Stomach (tissue), 9 donors: ENCODE measurements around the gene RCOR3. TPM values are rescaled to one million over a fixed set of nuclear protein-coding genes. Genes with fewer than 3 reads are reported as not detected.

Source experiments
- DNase-seq, 2 donors: peaks; one replicate each; pipeline versions ENCODE4 v3.0.0 to v3.0.0-alpha.2; 2013 to 2019
- H3K27ac ChIP-seq, 5 donors: fragments of 200-600 bp in 4 of 5; sonication (generic) in 4 of 5; one replicate each; pipeline ENCODE4 v1.5.1; 2013 to 2019; ENCODE audit warnings: mild to moderate bottlenecking in 1 of 5, moderate library complexity in 1 of 5
- H3K27me3 ChIP-seq, 3 donors: fragments of 200-600 bp; sonication (generic); one replicate each; pipeline ENCODE4 v1.5.1; 2017 to 2019; ENCODE audit warnings: mixed run types in 1 of 3
- H3K36me3 ChIP-seq, 4 donors: fragments of 200-600 bp; sonication (generic); 1 replicate in 3 of 4; 2 replicates in 1 of 4; pipeline ENCODE4 v1.5.1; 2016 to 2019
- H3K4me1 ChIP-seq, 4 donors: fragments of 200-600 bp; sonication (generic); one replicate each; pipeline ENCODE4 v1.5.1; 2016 to 2019
- H3K4me3 ChIP-seq, 4 donors: fragments of 200-600 bp; sonication (generic) in 3 of 4; one replicate each; pipeline ENCODE4 v1.5.1; 2016 to 2019; ENCODE audit warnings: mild to moderate bottlenecking in 1 of 4
- H3K9me3 ChIP-seq, 4 donors: fragments of 200-600 bp; sonication (generic); one replicate each; pipeline ENCODE4 v1.5.1; 2016 to 2019
- EP300 ChIP-seq: sonication (generic); formaldehyde crosslinking; IDR thresholded peaks from one replicate; pipeline ENCODE4 v1.6.1; 2017; ENCODE audit warnings: antibody characterized with exemption
- POLR2A ChIP-seq, 4 donors: fragments of 450-650 bp; IDR thresholded peaks; one replicate each; pipeline ENCODE4 v1.6.1; 2016; ENCODE audit warnings: antibody characterized with exemption in 4 of 4, control low read depth in 2 of 4, mild to moderate bottlenecking in 1 of 4, moderate library complexity in 1 of 4
- POLR2AphosphoS5 ChIP-seq, 3 donors: sonication (generic); formaldehyde crosslinking; IDR thresholded peaks; one replicate each; pipeline ENCODE4 v1.6.1; 2016; ENCODE audit warnings: antibody characterized with exemption in 3 of 3
- WGBS, 5 donors: extraction: QIAGEN DNeasy Blood & Tissue Kit in 3 of 5; methylation state at CpG; one replicate each; pipeline versions ENCODE4 v1.1.5 to v1.1.7; 2013 to 2018; 5-methylcytosine and 5-hydroxymethylcytosine counted together
- intact Hi-C: fragments of 100-400 bp; cut with DNase I; formaldehyde crosslinking; loops from one replicate; pipeline ENCODE4 v1.15.1; 2023; ENCODE audit warnings: low total_unique reads
- polyA plus RNA-seq, 3 donors: library from polyadenylated mRNA; stranded (reverse); fragments of 200-250 nt; gene quantifications; one replicate each; pipeline ENCODE4 v1.2.3, GENCODE V29; 2013
- total RNA-seq, 5 donors: library from RNA; depleted of rRNA; stranded (reverse); fragments of >200 nt; gene quantifications; one replicate each; pipeline versions ENCODE4 v1.1.0 to v1.2.3, GENCODE V29; 2014 to 2016
- TF ChIP-seq, protein P1 (sequence below), 7 experiments: fragments of 450-650 bp in 4 of 7; fragments of 200-600 bp in 3 of 7; sonication (generic) in 3 of 7; IDR thresholded peaks; one replicate each; pipeline ENCODE4 v1.5.1; 2016 to 2019; ENCODE audit warnings: antibody characterized with exemption in 7 of 7, control low read depth in 2 of 7, mild to moderate bottlenecking in 1 of 7
- donor health status: healthy with polysubstance abuse.
- donor health status: Bipolar disorder and iron deficiency.
- donor health status: healthy.

Gene RCOR3
- total and polyA plus RNA-seq, 8 donors: 11.1 to 128 (median 22.0) TPM

- H3K36me3 ChIP-seq: peaks cover 2 to 56% (median 48%) of the 10 kb centered on the region in 4 donors
- DNase-seq: no peak
- no peaks in the 10 kb centered on the region for H3K9me3 ChIP-seq
- no peak overlapping the region for H3K4me3 ChIP-seq
- intact Hi-C loops: no loop called here
- TF ChIP-seq EP300 (no peak), POLR2A (IDR thresholded peaks at IDR 0.05) (no peak)
- H3K4me1 ChIP-seq: peaks cover 0 to 37% (median 14%) of the 10 kb centered on the region in 4 donors
- H3K27ac ChIP-seq: no peak overlapping the region
- no peaks in the 10 kb centered on the region for H3K27me3 ChIP-seq
- 94 to 98% (median 96%) methylated on average over 7 of the region's 7 CpGs for WGBS, 5 donors
Measured at GRCh38 chr1:211267204-211267857, 8.2 kb downstream of the RCOR3 start.

- no peak for DNase-seq
- intact Hi-C loops: no loop called here
- TF ChIP-seq, protein P1, sequence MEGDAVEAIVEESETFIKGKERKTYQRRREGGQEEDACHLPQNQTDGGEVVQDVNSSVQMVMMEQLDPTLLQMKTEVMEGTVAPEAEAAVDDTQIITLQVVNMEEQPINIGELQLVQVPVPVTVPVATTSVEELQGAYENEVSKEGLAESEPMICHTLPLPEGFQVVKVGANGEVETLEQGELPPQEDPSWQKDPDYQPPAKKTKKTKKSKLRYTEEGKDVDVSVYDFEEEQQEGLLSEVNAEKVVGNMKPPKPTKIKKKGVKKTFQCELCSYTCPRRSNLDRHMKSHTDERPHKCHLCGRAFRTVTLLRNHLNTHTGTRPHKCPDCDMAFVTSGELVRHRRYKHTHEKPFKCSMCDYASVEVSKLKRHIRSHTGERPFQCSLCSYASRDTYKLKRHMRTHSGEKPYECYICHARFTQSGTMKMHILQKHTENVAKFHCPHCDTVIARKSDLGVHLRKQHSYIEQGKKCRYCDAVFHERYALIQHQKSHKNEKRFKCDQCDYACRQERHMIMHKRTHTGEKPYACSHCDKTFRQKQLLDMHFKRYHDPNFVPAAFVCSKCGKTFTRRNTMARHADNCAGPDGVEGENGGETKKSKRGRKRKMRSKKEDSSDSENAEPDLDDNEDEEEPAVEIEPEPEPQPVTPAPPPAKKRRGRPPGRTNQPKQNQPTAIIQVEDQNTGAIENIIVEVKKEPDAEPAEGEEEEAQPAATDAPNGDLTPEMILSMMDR (IDR thresholded peaks at IDR 0.05): no peak
- TF ChIP-seq POLR2AphosphoS5 (IDR thresholded peaks at IDR 0.05) (no peak), POLR2A (IDR thresholded peaks at IDR 0.05) (no peak), EP300 (no peak)
- H3K9me3 ChIP-seq: no peaks in the 10 kb centered on the region
- H3K4me1 ChIP-seq: peaks cover 0 to 25% (median 5%) of the 10 kb centered on the region in 4 donors
- no peak overlapping the region for H3K27ac ChIP-seq
- WGBS, 5 donors: 0 to 42% (median 0%) methylated on average over 1 of the region's 1 CpG
- no peak overlapping the region for H3K4me3 ChIP-seq
- peaks cover 34 to 95% (median 87%) of the 10 kb centered on the region in 4 donors for H3K36me3 ChIP-seq
- no peaks in the 10 kb centered on the region for H3K27me3 ChIP-seq
Measured at GRCh38 chr1:211279340-211279739, 20.2 kb downstream of the RCOR3 start.

GRCh38 chr1:211280910-211281309 lies 21.7 kb downstream of the RCOR3 start:
- Histone ChIP-seq H3K36me3 (peaks cover 34 to 100% (median 96%) of the 10 kb centered on the region in 4 donors), H3K4me1 (peaks cover 0 to 9% (median 1%) of the 10 kb centered on the region in 4 donors), H3K27ac (no peak overlapping the region), H3K27me3 (no peaks in the 10 kb centered on the region), H3K9me3 (no peaks in the 10 kb centered on the region), H3K4me3 (no peak overlapping the region)
- intact Hi-C loops: no loop called here
- TF ChIP-seq EP300 (no peak), POLR2A (IDR thresholded peaks at IDR 0.05) (no peak), POLR2AphosphoS5 (IDR thresholded peaks at IDR 0.05) (no peak)
- TF ChIP-seq, protein P1 (IDR thresholded peaks at IDR 0.05): no peak
- WGBS, 5 donors: 90 to 98% (median 94%) methylated on average over 3 to 4 of the region's 4 CpGs
- no peak for DNase-seq

DNA sequence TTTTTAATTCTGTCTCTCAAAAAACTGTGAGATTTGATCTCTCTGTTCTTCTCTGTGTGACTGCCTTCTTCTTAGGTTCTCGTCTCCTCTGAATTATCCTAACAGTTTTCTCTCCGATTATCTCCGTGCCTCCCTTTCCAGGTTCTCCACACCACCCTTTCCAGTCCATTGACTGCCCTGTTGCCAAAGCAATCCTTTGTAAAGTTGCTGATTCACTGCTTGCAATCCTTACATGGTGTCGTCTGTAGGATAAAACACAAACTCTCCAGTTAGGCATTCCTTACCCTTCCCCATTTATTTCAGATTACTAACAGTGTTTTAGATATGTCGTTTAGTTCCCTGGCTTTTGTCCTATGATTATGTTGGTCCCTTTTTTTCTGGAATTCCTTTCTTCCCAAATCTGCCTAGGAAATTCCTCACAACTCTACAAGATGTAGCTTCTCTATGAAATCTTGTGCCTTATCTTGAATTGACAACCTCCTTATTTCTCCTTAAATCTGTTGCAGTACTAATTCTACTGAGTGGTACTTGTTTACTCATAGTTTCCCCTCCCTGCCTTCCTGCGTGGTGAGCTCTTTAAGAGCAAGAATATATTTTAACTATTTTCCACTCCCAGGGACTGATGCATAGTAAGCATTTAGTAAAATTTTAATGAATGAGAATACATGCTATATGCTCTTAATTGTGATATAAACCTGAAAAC lies 22.3 kb downstream of the RCOR3 start:
- TF ChIP-seq POLR2A (IDR thresholded peaks at IDR 0.05) (no peak), EP300 (no peak), POLR2AphosphoS5 (IDR thresholded peaks at IDR 0.05) (no peak)
- TF ChIP-seq, protein P1 (IDR thresholded peaks at IDR 0.05): no peak
- H3K27ac ChIP-seq: no peak overlapping the region
- intact Hi-C loops: no loop called here
- peaks cover 0 to 5% (median 0%) of the 10 kb centered on the region in 4 donors for H3K4me1 ChIP-seq
- WGBS, 5 donors: 66 to 83% (median 76%) methylated on average over 6 of the region's 6 CpGs
- H3K27me3 ChIP-seq: no peaks in the 10 kb centered on the region
- no peak overlapping the region for H3K4me3 ChIP-seq
- peaks cover 34 to 98% (median 96%) of the 10 kb centered on the region in 4 donors for H3K36me3 ChIP-seq
- DNase-seq: no peak
- H3K9me3 ChIP-seq: no peaks in the 10 kb centered on the region

GRCh38 chr1:211282023-211282373 lies 22.8 kb downstream of the RCOR3 start:
- peaks cover 34 to 100% (median 98%) of the 10 kb centered on the region in 4 donors for H3K36me3 ChIP-seq
- H3K4me3 ChIP-seq: no peak overlapping the region
- TF ChIP-seq POLR2A (IDR thresholded peaks at IDR 0.05): no peak
- no peak for TF ChIP-seq EP300
- no peak for TF ChIP-seq POLR2AphosphoS5 (IDR thresholded peaks at IDR 0.05)
- no peaks in the 10 kb centered on the region for H3K9me3 ChIP-seq
- peaks cover 0 to 5% (median 0%) of the 10 kb centered on the region in 4 donors for H3K4me1 ChIP-seq
- no peaks in the 10 kb centered on the region for H3K27me3 ChIP-seq
- no peak overlapping the region for H3K27ac ChIP-seq
- intact Hi-C loops: no loop called here
- no peak for DNase-seq
